ENCODE measurements around the gene ATXN1. TPM values are rescaled to one million over a fixed set of nuclear protein-coding genes. Genes with fewer than 3 reads are reported as not detected.

ATXN1 gene
- total RNA-seq, 1 donor from 2014 or later, result 36.0 TPM

- DNase-seq (ENCODE audit: low spot score), result no peak
Observed at GRCh38 chr6:16372029-16372776, 389.1 kb downstream of the ATXN1 start.

DNA sequence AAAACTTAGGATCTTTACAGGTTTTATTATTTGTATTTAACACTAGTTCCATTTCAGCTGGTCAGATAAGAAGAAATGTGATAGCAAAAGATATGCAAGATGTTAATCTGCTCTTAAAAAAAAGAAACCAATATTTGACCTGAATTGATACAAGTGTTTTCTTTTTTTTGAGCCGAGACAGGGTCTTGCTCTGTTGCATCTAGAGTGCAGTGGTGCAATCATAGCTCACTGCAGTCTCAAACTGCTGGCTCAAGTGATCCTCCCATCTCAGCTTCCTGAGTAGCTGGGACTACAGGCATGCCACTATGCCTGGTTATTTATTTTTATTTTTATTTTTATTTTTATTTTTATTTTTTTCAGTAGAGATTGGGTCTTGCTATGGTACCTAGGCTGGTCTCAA lies 389.9 kb downstream of the ATXN1 start:
- DNase-seq (ENCODE audit: low spot score), result no peak

DNA sequence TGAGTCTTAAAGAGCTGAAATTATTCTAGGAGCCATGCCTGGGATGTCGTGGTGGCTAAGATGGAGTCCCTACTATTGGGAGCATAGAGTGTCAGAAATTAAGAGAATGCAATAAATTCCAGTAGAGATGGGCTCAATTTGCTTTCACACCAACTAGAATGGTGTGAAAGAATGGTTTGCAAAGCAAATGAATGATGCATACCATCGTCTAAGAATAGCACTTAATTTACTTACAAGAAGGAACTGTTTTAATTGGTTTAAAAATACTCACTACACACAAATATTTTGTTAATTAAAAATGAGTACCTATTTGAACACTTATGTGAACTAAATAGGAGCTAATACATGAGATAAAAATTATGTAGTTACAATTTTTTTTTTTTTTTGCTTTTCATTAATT lies 390.3 kb downstream of the ATXN1 start:
- DNase-seq (ENCODE audit: low spot score), result no peak

DNA sequence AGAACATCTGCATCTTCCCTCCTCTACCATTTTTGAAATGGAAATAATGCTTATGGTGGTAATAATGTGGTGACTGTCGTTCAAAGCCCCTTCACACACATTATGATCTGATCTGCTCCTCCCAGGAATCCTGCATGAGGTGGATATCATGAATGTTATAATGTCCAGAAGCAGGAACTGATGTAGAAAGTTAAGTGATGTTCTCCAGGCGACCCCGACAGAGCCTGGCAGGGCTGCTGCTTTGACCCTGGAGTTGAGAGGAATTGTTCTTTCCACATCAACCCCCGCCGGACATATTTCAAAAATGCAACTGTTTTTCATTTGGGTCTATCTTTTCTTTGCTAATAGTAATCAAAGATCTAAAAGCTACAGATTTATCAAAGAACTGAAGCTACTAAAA lies 391.3 kb downstream of the ATXN1 start:
- no peak for DNase-seq (ENCODE audit: low spot score)

- no peak for DNase-seq (ENCODE audit: low spot score)
Observed at GRCh38 chr6:16369140-16369745, 392.0 kb downstream of the ATXN1 start.

DNA sequence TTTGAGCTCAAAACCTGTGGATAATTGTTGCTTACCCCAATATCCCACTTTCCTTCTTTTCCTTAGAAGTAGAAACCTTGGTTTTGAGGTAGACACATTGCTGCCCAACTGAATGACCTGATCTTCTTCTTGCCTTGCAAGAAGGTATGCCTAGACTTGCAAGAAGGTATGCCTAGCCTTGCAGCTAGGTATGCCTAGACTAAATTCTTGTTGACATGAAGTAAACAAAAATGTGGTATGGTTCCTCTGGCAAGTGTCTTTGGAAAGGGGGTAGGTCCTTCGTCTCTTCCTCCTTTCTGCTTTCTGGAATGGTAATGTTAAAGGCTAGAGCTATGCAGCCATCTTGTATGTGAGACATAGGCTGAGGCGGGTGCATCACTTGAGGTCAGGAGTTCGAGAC lies 393.7 kb downstream of the ATXN1 start:
- no peak for DNase-seq (ENCODE audit: low spot score)

GRCh38 chr6:16363749-16364148 lies 397.5 kb downstream of the ATXN1 start:
- no peak for DNase-seq (ENCODE audit: low spot score)

GRCh38 chr6:16362819-16363589 lies 398.3 kb downstream of the ATXN1 start:
- DNase-seq (ENCODE audit: low spot score), result no peak

- no peak for DNase-seq (ENCODE audit: low spot score)
Observed at GRCh38 chr6:16362296-16362695, 399.0 kb downstream of the ATXN1 start.

DNA sequence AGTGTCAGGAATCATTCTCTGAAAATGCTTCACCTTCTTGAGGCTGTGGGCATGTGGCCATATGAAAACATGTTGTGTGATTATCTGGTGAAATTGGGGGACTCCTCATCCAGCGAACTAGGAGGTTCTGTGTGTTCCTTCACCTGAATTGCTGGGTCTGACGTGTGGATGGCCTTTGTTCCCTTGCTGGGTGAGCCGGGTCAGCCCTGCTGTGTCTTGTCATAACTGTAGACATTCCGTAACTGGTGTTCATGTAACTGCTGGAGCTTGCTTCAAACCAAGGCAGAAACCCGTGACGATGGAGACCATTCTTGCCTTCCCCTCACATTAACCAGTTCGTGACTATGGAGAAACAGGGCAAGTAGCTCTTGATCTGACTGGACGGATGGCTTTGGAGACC lies 399.4 kb downstream of the ATXN1 start:
- DNase-seq (ENCODE audit: low spot score), result no peak

GRCh38 chr6:16361121-16361520 lies 400.1 kb downstream of the ATXN1 start:
- DNase-seq (ENCODE audit: low spot score), result no peak

GRCh38 chr6:16360365-16360764 lies 400.9 kb downstream of the ATXN1 start:
- no peak for DNase-seq (ENCODE audit: low spot score)

DNA sequence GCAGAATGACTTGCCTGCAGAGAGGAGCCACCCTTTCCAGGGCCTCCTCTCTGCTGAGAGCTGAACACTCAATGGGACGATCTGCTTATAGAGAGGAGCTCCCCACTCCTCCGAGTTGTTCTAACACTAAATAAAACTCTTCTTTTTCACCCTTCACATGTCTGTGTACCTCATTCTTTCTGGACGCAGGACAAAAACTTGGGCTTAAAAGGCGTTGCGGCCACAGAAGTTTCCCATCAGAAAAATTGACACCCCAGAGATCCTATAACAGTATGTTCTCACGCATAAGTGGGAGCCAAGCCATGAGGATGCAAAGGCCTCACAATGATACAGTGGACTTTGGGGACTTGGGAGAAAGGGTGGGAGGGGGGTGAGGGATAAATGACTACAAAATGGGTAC lies 401.7 kb downstream of the ATXN1 start:
- no peak for DNase-seq (ENCODE audit: low spot score)

GRCh38 chr6:16358531-16359138 lies 402.6 kb downstream of the ATXN1 start:
- no peak for DNase-seq (ENCODE audit: low spot score)

GRCh38 chr6:16355699-16356446 lies 405.4 kb downstream of the ATXN1 start:
- no peak for DNase-seq (ENCODE audit: low spot score)

DNA sequence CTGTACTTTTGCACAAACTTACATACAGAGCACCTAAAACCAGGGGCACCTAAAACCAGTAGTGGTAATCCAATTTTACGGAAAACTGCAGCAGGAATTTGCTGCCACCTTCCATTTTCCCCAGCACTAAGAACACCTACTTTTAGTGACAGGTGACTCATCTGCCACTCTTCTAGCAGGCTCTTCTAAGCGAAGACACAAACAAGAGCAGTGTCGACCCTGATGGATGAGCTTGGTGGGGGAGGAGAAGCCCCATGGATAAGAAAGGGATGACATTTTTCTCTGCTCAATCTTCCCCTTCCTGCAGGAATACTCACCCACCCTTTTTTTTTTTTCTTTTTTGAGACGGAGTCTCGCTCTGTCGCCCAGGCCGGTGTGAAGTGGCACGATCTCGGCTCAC lies 406.0 kb downstream of the ATXN1 start:
- DNase-seq (ENCODE audit: low spot score), result no peak

DNA sequence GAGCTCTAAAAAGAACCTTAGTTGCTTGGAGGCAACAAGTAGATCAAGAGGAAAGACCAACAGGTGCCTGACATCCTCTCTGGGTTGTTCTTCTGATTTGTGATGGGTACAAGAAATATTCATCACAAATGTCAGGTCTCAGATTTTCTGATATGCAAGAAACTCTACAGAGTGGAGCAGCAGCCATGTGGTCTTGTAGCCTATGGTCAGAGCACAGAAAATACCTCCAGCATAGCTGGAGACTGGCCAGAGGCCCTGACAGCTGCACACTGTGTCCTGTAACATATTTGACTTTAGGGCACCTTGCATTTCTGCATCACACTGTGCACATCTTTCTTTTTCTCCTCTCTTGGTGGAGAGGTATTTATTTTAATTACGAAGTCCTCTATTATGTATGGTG lies 406.6 kb downstream of the ATXN1 start:
- no peak for DNase-seq (ENCODE audit: low spot score)

DNA sequence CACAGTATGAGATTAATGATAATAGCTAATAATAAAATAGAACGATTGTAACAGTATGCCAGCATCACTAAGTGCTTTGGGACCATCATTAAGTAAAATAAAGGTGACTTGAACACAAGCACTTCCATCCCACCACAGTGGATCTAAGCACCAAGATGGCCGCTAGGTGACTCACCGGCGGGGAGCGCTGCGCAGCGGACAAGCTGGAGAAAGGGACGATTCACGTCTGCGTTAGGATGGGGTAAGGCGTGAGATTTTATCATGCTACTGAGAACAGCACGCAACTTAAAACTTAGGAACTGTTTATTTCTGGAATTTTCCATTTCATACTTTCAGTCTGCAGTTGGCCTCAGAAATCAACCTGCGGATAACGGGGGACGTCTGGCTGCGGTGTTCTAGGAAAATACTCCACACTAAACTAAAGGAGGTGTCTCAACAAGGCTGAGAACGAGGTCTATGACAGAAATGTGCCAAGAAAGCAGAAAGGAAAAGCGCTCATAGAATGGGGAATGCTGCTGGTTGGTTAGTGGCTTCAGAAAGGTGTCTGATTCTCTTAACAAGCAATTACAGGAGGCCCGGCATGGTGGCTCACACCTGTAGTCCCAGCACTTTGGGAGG lies 408.3 kb downstream of the ATXN1 start:
- no peak for DNase-seq (ENCODE audit: low spot score)

DNA sequence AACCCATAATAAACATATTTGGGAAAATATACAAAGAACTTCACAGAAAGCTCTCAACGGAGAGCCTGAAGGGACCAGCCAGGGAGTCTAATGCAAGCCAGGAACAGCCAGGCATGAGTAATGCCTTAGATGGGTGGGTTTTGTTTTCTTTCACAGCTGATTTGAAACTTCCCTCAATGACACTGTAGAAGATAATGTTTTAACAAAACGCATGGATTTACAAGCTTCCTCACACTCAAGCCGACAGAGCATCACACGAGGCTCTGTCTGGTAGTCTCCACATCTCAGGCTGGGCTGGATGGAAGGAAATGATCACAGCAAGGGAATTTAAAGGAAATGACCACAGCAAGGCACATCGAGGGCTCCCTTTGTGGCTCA lies 409.0 kb downstream of the ATXN1 start:
- DNase-seq (ENCODE audit: low spot score), result no peak

DNA sequence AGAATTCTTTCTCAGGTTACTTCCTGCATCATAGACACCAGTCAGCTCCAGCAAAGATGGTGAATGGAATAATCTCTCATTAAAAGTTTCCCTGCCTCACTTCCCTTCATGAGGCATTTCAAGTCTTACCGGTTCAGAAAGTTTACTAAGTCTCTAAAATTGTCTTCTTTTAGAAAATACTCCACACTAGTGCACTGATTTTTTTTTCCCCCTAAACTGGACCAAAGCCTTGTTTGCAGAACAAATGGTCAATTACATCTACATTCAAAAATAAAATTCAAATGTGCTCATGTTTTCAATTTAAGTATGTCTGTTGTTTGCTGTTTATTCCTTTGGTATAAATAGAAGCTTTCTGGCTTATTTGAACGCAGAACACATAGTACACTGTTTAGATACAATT lies 411.7 kb downstream of the ATXN1 start:
- DNase-seq (ENCODE audit: low spot score), result no peak

DNA sequence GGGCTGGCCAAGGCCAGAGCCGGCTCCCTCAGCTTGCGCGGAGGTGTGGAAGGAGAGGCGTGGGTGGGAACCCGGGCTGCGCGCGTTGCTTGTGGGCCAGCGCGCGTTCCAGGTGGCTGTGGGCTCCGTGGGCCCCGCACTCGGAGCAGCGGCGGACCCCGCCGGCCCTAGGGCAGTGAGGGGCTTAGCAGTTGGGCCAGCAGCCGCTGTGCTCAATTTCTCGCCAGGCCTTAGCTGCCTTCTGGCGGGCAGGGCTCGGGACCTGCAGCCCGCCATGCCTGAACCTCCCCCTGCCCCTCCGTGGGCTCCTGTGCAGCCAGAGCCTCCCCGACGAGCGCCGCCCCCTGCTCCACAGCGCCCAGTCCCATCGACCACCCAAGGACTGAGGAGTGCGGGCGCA lies 414.4 kb downstream of the ATXN1 start:
- DNase-seq (ENCODE audit: low spot score), result no peak
